DND-41 (cell line): Measurements from ENCODE around the gene SCLY.

Source experiments
- ATAC-seq: fragments of 200-7000 bp; cut with Tn5 transposase; 3 replicates; pipeline ENCODE4 v1.9.1; 2021; ENCODE audit warnings: low read depth; ENCODE audit not compliant: insufficient read depth
- DNase-seq: peaks from one replicate; pipeline ENCODE4 v3.0.0-alpha.2; 2020
- H2AFZ ChIP-seq: 2 replicates; pipeline ENCODE4 v1.6.0; 2012; ENCODE audit warnings: low read depth, low read length
- H3K27ac ChIP-seq: 2 replicates; pipeline ENCODE4 v1.5.1; 2012; ENCODE audit warnings: low read length, inconsistent platforms
- H3K27me3 ChIP-seq: fragments of 200-600 bp; sonication (generic); 2 replicates; pipeline ENCODE4 v1.6.0; 2012; ENCODE audit warnings: low read length, mild to moderate bottlenecking, inconsistent platforms; ENCODE audit not compliant: insufficient read depth, poor library complexity
- H3K36me3 ChIP-seq: 2 replicates; pipeline ENCODE4 v1.5.1; 2012; ENCODE audit warnings: low read length, inconsistent platforms; ENCODE audit not compliant: insufficient read depth
- H3K4me1 ChIP-seq: 2 replicates; pipeline ENCODE4 v1.5.1; 2012; ENCODE audit warnings: mild to moderate bottlenecking, low read length; ENCODE audit not compliant: insufficient read depth
- H3K4me2 ChIP-seq: 2 replicates; pipeline ENCODE4 v1.6.0; 2012; ENCODE audit warnings: mild to moderate bottlenecking, moderate library complexity, low read length, inconsistent platforms; ENCODE audit not compliant: insufficient read depth
- H3K4me3 ChIP-seq, 2 experiments: fragments of 200-600 bp in 1 of 2; shearing (Covaris generic) in 1 of 2; 2 replicates each; pipeline ENCODE4 v1.5.1; 2012 to 2016; ENCODE audit warnings: inconsistent platforms in 2 of 2, low read length in 2 of 2, mild to moderate bottlenecking in 2 of 2, low read depth in 1 of 2, moderate library complexity in 1 of 2
- H3K79me2 ChIP-seq: 2 replicates; pipeline ENCODE4 v1.6.0; 2012; ENCODE audit warnings: low read length, inconsistent platforms; ENCODE audit not compliant: insufficient read depth
- H3K9ac ChIP-seq: 2 replicates; pipeline ENCODE4 v1.6.0; 2012; ENCODE audit warnings: low read depth, mild to moderate bottlenecking, inconsistent platforms, low read length, moderate library complexity
- H3K9me3 ChIP-seq: 2 replicates; pipeline ENCODE4 v1.5.1; 2012; ENCODE audit warnings: low read length, moderate library complexity, mild to moderate bottlenecking, inconsistent platforms; ENCODE audit not compliant: insufficient read depth, severe bottlenecking
- H4K20me1 ChIP-seq: 2 replicates; pipeline ENCODE4 v1.6.0; 2012; ENCODE audit warnings: low read length; ENCODE audit not compliant: insufficient read depth
- CTCF ChIP-seq: IDR thresholded peaks from 2 replicates; pipeline ENCODE4 v1.5.1; 2012; ENCODE audit warnings: borderline replicate concordance, low read length, moderate library complexity, mild to moderate bottlenecking; ENCODE audit not compliant: poor library complexity, severe bottlenecking; ENCODE audit errors: extremely low read depth
- EZH2 ChIP-seq: IDR thresholded peaks from 3 replicates; pipeline ENCODE4 v1.6.1; 2012; ENCODE audit warnings: borderline replicate concordance, low read depth, mild to moderate bottlenecking, moderate library complexity, low read length, inconsistent platforms; ENCODE audit not compliant: severe bottlenecking

The SCLY gene

GRCh38 chr2:238130111-238130695, 69.4 kb downstream of the SCLY start:
- no peak for DNase-seq
- no peaks in the 10 kb centered on the region; the same call in 1 of the 2 replicates for H4K20me1 ChIP-seq
- TF ChIP-seq CTCF = no peak
- TF ChIP-seq EZH2 = no peak
- no peak for ATAC-seq
- H3K27ac ChIP-seq = no peak overlapping the region
- H3K9me3 ChIP-seq = no peaks in the 10 kb centered on the region
- H3K4me2 ChIP-seq = no peak overlapping the region
- no peaks in the 10 kb centered on the region for H3K79me2 ChIP-seq
- no peak overlapping the region for H3K9ac ChIP-seq
- no peaks in the 10 kb centered on the region for H3K4me1 ChIP-seq
- H3K27me3 ChIP-seq = no peaks in the 10 kb centered on the region
- no peak overlapping the region for H3K4me3 ChIP-seq
- H3K36me3 ChIP-seq = no peaks in the 10 kb centered on the region
- no peak overlapping the region for H2AFZ ChIP-seq

- DNase-seq (no peak), ATAC-seq (no peak; the same call in 2 of the 3 replicates)
- H3K4me2 ChIP-seq = no peak overlapping the region
- no peaks in the 10 kb centered on the region for H3K4me1 ChIP-seq
- H3K79me2 ChIP-seq = no peaks in the 10 kb centered on the region
- no peaks in the 10 kb centered on the region for H3K9me3 ChIP-seq
- no peak overlapping the region for H3K27ac ChIP-seq
- TF ChIP-seq EZH2 = no peak
- TF ChIP-seq CTCF = no peak
- no peaks in the 10 kb centered on the region for H3K27me3 ChIP-seq
- H3K36me3 ChIP-seq = no peaks in the 10 kb centered on the region
- H2AFZ ChIP-seq = no peak overlapping the region
- H3K9ac ChIP-seq = no peak overlapping the region
- no peak overlapping the region for H3K4me3 ChIP-seq
- no peaks in the 10 kb centered on the region; the same call in 1 of the 2 replicates for H4K20me1 ChIP-seq
These were observed 70.2 kb downstream of the SCLY start for GRCh38 chr2:238130696-238131628.

- no peak for TF ChIP-seq CTCF
- TF ChIP-seq EZH2 = no peak
- no peak overlapping the region for H3K9ac ChIP-seq
- H3K4me1 ChIP-seq = no peaks in the 10 kb centered on the region
- no peaks in the 10 kb centered on the region for H3K9me3 ChIP-seq
- H3K36me3 ChIP-seq = no peaks in the 10 kb centered on the region
- H3K79me2 ChIP-seq = no peaks in the 10 kb centered on the region
- no peak overlapping the region for H2AFZ ChIP-seq
- no peak for DNase-seq
- no peaks in the 10 kb centered on the region; the same call in 1 of the 2 replicates for H4K20me1 ChIP-seq
- no peak for ATAC-seq
- no peak overlapping the region for H3K4me2 ChIP-seq
- no peak overlapping the region for H3K4me3 ChIP-seq
- H3K27ac ChIP-seq = no peak overlapping the region
- no peaks in the 10 kb centered on the region for H3K27me3 ChIP-seq
These were observed 71.1 kb downstream of the SCLY start for GRCh38 chr2:238131761-238132462.
